GM10266 (cell line): ENCODE data around the gene GJB2.

ENCODE experiments used
- DNase-seq: peaks from one replicate; pipeline ENCODE4 v3.0.0; 2012; ENCODE audit errors: extremely low spot score
- CTCF ChIP-seq: IDR thresholded peaks from 2 replicates; pipeline ENCODE4 v1.5.1; 2012; ENCODE audit warnings: mild to moderate bottlenecking, low read depth; ENCODE audit not compliant: control insufficient read depth, insufficient read depth; ENCODE audit errors: missing control alignments

Gene GJB2

GRCh38 chr13:20227730-20228129 lies 35.0 kb upstream of the GJB2 start:
- no peak for DNase-seq
- no peak for TF ChIP-seq CTCF

GRCh38 chr13:20227288-20227687 lies 34.5 kb upstream of the GJB2 start:
- no peak for DNase-seq
- no peak for TF ChIP-seq CTCF

DNA sequence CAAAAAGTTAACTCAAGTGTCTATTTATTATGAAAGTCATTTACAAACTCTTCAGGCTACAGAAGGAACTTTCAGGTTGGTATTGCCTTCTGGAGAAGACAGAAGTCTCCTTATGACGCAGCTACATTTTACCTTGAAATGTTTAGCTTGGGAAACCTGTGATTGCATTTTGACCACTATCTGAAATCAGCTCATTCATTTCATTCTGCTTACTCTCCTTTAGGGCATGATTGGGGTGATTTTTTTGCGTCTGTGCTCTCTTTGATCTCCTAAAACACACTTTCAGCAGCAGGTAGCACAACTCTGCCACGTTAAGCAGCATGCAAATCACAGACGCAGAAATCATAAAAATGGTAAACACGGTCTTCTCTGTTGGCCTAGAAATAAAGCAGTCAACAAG lies 29.8 kb upstream of the GJB2 start:
- DNase-seq, result no peak
- no peak for TF ChIP-seq CTCF

DNA sequence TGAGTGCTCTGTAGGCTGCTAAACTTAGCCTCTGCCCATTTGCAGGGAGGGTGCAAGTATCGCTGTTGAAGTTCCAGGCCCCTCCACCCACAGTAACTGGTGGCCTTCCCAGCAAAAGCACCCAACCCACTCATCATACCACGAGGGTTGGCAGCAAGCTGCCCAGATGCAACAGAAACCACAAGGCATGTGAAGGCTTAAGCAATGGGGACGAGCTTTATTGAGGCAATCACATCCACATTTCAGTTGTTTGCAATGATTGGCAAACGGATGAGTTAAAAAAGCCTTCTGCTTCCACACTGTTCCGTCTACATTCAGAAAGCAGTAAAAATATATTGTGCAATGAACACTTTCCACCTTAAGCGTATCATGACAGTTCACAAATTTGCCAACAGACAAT lies 29.0 kb upstream of the GJB2 start:
- no peak for TF ChIP-seq CTCF
- no peak for DNase-seq

GRCh38 chr13:20219577-20219976 lies 26.8 kb upstream of the GJB2 start:
- TF ChIP-seq CTCF, result no peak

DNA sequence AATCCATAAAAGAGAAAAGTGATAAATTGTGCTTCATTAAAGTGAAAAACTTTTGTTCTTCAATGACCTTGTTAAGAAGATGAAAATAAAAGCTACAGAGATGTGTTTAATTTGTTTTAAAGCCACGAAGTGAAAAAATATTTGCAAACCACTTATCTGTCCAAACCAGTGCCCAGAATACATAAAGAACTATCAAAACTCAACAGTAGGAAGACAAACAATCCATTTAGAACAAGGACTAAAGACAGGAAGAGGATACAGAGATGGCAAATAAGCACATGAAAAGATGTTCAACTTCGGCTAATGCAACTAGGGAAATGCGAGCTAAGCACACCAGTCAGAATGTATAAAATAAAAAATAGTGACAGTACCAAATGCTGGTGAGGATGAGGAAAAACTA lies 24.4 kb upstream of the GJB2 start:
- DNase-seq, result no peak
- TF ChIP-seq CTCF, result no peak

More at GRCh38 chr13:20219577-20219976, 26.8 kb upstream of the GJB2 start:
- no peak for DNase-seq

GRCh38 chr13:20209948-20210347 lies 17.2 kb upstream of the GJB2 start:
- DNase-seq, result no peak
- TF ChIP-seq CTCF, result no peak
